ENCODE results near the gene DIAPH3.
A peak's percentile ranks its signal among the peaks of the same experiment; 100 is the strongest.

DIAPH3 gene

GRCh38 chr13:60016229-60016628 is 147.5 kb downstream of the DIAPH3 start:
- no peak for DNase-seq (ENCODE audit: low read depth)

GRCh38 chr13:60013166-60013565 is 150.6 kb downstream of the DIAPH3 start:
- no peak for DNase-seq (ENCODE audit: low read depth)

GRCh38 chr13:60012488-60012887 is 151.2 kb downstream of the DIAPH3 start:
- DNase-seq (ENCODE audit: low read depth) = no peak

- DNase-seq (ENCODE audit: low read depth) = no peak
These were observed 154.2 kb downstream of the DIAPH3 start for GRCh38 chr13:60009300-60010253.

GRCh38 chr13:60001889-60002288 is 161.8 kb downstream of the DIAPH3 start:
- no peak for DNase-seq (ENCODE audit: low read depth)

GRCh38 chr13:60000976-60001375 is 162.8 kb downstream of the DIAPH3 start:
- no peak for DNase-seq (ENCODE audit: low read depth)

GRCh38 chr13:60000081-60000480 is 163.6 kb downstream of the DIAPH3 start:
- no peak for DNase-seq (ENCODE audit: low read depth)

GRCh38 chr13:59997976-59998375 is 165.8 kb downstream of the DIAPH3 start:
- no peak for DNase-seq (ENCODE audit: low read depth)

- no peak for DNase-seq (ENCODE audit: low read depth)
These were observed 167.2 kb downstream of the DIAPH3 start for GRCh38 chr13:59996461-59996980.

- no peak for DNase-seq (ENCODE audit: low read depth)
These were observed 172.3 kb downstream of the DIAPH3 start for GRCh38 chr13:59991395-59991794.

GRCh38 chr13:59982631-59983382 is 180.9 kb downstream of the DIAPH3 start:
- peak; percentile 17 for DNase-seq (ENCODE audit: low read depth)

- no peak for DNase-seq (ENCODE audit: low read depth)
These were observed 184.1 kb downstream of the DIAPH3 start for GRCh38 chr13:59979589-59979988.

GRCh38 chr13:59978862-59979261 is 184.9 kb downstream of the DIAPH3 start:
- DNase-seq (ENCODE audit: low read depth) = no peak

- no peak for DNase-seq (ENCODE audit: low read depth)
These were observed 186.9 kb downstream of the DIAPH3 start for GRCh38 chr13:59976856-59977255.

- no peak for DNase-seq (ENCODE audit: low read depth)
These were observed 187.8 kb downstream of the DIAPH3 start for GRCh38 chr13:59975807-59976435.

GRCh38 chr13:59970847-59971246 is 192.9 kb downstream of the DIAPH3 start:
- no peak for DNase-seq (ENCODE audit: low read depth)

- no peak for DNase-seq (ENCODE audit: low read depth)
These were observed 199.9 kb downstream of the DIAPH3 start for GRCh38 chr13:59963827-59964226.

- DNase-seq (ENCODE audit: low read depth) = no peak
These were observed 200.3 kb downstream of the DIAPH3 start for GRCh38 chr13:59963383-59963782.

- DNase-seq (ENCODE audit: low read depth) = no peak
These were observed 201.4 kb downstream of the DIAPH3 start for GRCh38 chr13:59962343-59962742.

- no peak for DNase-seq (ENCODE audit: low read depth)
These were observed 203.0 kb downstream of the DIAPH3 start for GRCh38 chr13:59960683-59961082.

GRCh38 chr13:59957438-59957837 is 206.3 kb downstream of the DIAPH3 start:
- no peak for DNase-seq (ENCODE audit: low read depth)

- DNase-seq (ENCODE audit: low read depth) = no peak
These were observed 209.1 kb downstream of the DIAPH3 start for GRCh38 chr13:59954601-59955000.
